Measurements from ENCODE around the gene DCAF12L1.

DCAF12L1 gene

GRCh38 chrX:126552313-126553022 is at the start of gene DCAF12L1:
TSS of gene DCAF12L1 (minus strand) at chrX:126552814. CDS start at chrX:126552608, 206 bp downstream.
- DNase-seq (ENCODE audit: low spot score) = no peak

DNA sequence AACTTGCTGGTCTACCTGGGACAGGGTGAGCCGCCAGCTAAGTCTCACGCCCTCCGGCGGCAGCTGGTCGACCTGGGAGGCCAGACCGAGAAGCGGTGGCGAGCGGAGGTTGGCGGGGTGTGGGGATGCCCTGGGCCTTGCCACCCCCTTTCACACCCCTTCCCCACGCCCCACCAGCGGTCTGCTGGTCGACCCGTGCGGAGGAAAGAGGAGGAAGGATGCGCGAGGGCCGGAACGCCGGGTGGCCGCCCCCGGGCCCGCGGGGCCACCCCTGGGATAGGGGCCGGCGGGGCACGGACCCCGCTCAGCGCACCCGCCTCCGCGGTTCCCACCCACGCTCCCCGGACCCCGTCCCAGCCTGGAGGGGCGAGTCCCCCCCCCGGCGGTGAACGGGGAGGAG is 28.3 kb upstream of the DCAF12L1 start:
- no peak for DNase-seq (ENCODE audit: low spot score)

DNA sequence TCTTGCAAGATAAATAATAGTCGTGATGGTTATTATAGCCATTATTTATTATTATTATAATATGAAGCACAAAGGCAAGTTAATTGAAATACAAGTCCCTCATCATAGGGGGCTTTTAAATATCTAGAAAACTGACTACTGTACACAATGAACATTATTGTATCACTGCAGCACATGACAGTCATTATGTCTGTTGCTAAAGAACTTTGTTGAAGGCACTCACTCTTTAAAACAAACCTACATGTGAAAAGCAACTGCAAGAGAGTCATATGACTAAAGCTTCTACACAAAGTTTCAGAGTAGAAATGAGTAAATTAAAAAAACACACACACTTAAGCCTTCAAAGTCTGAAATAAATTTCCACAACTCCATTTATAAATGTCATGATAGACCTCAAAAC is 23.3 kb upstream of the DCAF12L1 start:
- no peak for DNase-seq (ENCODE audit: low spot score)

DNA sequence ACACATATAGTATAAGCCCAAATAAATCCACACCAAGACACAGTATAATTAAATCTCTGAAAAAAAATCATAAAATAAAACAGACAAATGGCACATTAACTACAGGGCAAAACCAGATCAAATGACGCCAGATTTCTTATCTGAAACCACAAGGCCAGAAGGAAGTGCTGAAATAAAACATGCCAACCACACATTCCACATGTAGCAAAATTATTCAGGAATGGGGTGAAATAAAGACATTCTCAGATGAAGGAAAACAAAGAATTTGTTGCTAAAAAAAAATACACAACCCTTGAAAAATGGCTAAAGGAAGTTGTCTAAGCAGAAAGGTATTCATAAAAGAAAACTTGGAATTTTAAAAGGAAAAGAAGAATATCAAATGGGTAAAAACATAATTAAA is 4.5 kb upstream of the DCAF12L1 start:
- DNase-seq (ENCODE audit: low spot score) = no peak

GRCh38 chrX:126551725-126552312 is 795 bp downstream of the DCAF12L1 start:
- DNase-seq (ENCODE audit: low spot score) = no peak

DNA sequence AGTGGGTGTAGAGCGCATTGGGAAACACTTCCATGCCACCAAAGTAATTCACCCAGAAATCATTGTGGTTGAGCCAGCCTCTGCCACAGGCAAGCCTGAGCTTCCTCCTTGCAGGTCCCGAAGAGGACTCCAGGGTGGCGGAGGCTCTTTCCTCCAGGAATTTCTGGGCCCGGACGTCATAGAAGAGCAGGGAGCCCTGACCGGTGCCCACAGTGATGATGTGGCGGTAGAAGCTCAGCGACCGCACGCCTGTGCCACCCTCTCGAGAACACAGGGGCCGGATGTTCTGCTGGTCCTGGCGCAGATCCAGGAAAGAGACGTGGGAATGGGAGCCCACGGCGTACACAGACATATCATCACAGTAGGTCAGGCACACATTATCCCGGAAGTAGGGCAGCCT is 1.3 kb downstream of the DCAF12L1 start:
- DNase-seq (ENCODE audit: low spot score) = no peak

GRCh38 chrX:126550816-126551215 is 1.8 kb downstream of the DCAF12L1 start:
- DNase-seq (ENCODE audit: low spot score) = no peak

GRCh38 chrX:126509923-126510322 is 42.7 kb downstream of the DCAF12L1 start:
- DNase-seq (ENCODE audit: low spot score) = no peak

Measured in CD4-positive, alpha-beta T cell treated with Interleukin-2 at 100 ng/mL for 4 hours (primary cell).